ENCODE measurements around the gene DNAJB5. TPM values are rescaled to one million over a fixed set of nuclear protein-coding genes. Genes with fewer than 3 reads are reported as not detected.

The DNAJB5 gene
- total and polyA plus RNA-seq, 2 donors (not counting 1 experiment from before 2014, with no cell fraction given): 8.1 to 9.9 TPM

- no peaks in the 10 kb centered on the region for H3K4me1 ChIP-seq (ENCODE audit: control insufficient read depth, extremely low read depth, insufficient read depth, low read length)
- no peak overlapping the region for H2AFZ ChIP-seq (ENCODE audit: low read length)
- peaks cover 39% of the 10 kb centered on the region for H3K27me3 ChIP-seq (ENCODE audit: control insufficient read depth, insufficient read depth, low read length)
- no peaks in the 10 kb centered on the region for H4K20me1 ChIP-seq (ENCODE audit: control insufficient read depth, extremely low read depth, insufficient read depth, low read length)
- no peak overlapping the region for H3K4me3 ChIP-seq (replicated peaks in 1 of 4; ENCODE audit: control extremely low read depth in 1 of 4, insufficient read depth in 1 of 4, low read depth in 3 of 4, low read length in 4 of 4)
- no peak overlapping the region for H3K27ac ChIP-seq (ENCODE audit: insufficient read depth, low read length)
- TF ChIP-seq CTCF (conservative IDR thresholded peaks at IDR 0.05 in 1 of 2, IDR thresholded peaks at IDR 0.05 in 1 of 2; ENCODE audit: low read depth in 1 of 2, low read length in 2 of 2) (no peak), EZH2 (IDR thresholded peaks at IDR 0.05; ENCODE audit: low read length, missing control alignments) (no peak)
- no peak for DNase-seq (ENCODE audit: low read depth in 2 of 2)
- H3K9ac ChIP-seq (ENCODE audit: insufficient read depth, low read length): no peak overlapping the region
- H3K36me3 ChIP-seq (ENCODE audit: control insufficient read depth, insufficient read depth, low read length): no peaks in the 10 kb centered on the region
- H3K79me2 ChIP-seq (ENCODE audit: control insufficient read depth, insufficient read depth, low read length): no peaks in the 10 kb centered on the region
- no peaks in the 10 kb centered on the region for H3K9me3 ChIP-seq (ENCODE audit: control insufficient read depth, insufficient read depth, low read depth, low read length)
- no peak overlapping the region for H3K4me2 ChIP-seq (ENCODE audit: extremely low read depth, insufficient read depth, low read length)
Measured at GRCh38 chr9:34964458-34964857, 25.1 kb upstream of the DNAJB5 start.

DNA sequence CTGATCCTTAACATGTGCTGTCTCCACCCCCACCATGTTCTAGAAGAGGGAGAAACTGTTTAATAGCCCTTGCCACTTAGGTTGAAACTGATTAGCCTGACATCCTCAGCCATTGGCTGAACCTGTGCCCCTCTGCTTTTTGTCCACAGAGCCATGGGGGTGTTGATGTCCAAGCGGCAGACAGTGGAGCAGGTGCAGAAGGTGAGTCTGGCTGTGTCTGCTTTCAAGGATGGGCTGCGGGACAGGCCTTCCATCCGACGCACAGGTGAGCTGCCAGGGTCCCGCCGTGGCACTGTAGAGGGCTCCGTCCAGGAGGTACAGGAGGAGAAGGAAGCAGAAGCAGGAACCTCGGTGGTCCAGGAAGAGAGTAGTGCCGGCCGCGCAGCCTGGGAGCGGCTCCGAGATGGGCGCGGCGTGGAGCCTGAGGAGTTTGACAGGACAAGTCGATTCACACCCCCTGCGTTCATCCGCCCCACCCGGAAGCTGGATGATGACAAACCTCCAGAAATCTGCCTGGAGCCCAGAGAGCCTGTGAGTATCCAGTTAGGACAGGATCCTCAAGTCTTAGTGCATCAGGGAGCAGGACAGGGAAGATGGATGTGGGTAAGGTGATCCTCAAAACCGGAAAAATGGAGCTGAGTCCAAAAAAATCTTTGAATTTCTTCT lies 18.3 kb upstream of the DNAJB5 start:
- H2AFZ ChIP-seq (ENCODE audit: low read length): no peak overlapping the region
- H3K4me1 ChIP-seq (ENCODE audit: control insufficient read depth, extremely low read depth, insufficient read depth, low read length): no peaks in the 10 kb centered on the region
- H3K4me2 ChIP-seq (ENCODE audit: extremely low read depth, insufficient read depth, low read length): no peak overlapping the region
- no peak overlapping the region for H3K9ac ChIP-seq (ENCODE audit: insufficient read depth, low read length)
- no peaks in the 10 kb centered on the region for H3K79me2 ChIP-seq (ENCODE audit: control insufficient read depth, insufficient read depth, low read length)
- H3K27ac ChIP-seq (ENCODE audit: insufficient read depth, low read length): no peak overlapping the region
- DNase-seq (ENCODE audit: low read depth in 2 of 2): no peak
- H3K9me3 ChIP-seq (ENCODE audit: control insufficient read depth, insufficient read depth, low read depth, low read length): no peaks in the 10 kb centered on the region
- H3K36me3 ChIP-seq (ENCODE audit: control insufficient read depth, insufficient read depth, low read length): no peaks in the 10 kb centered on the region
- no peak for TF ChIP-seq EZH2 (IDR thresholded peaks at IDR 0.05; ENCODE audit: low read length, missing control alignments)
- no peak for TF ChIP-seq CTCF (conservative IDR thresholded peaks at IDR 0.05 in 1 of 2, IDR thresholded peaks at IDR 0.05 in 1 of 2; ENCODE audit: low read depth in 1 of 2, low read length in 2 of 2)
- peaks cover 13% of the 10 kb centered on the region for H3K27me3 ChIP-seq (ENCODE audit: control insufficient read depth, insufficient read depth, low read length)
- H4K20me1 ChIP-seq (ENCODE audit: control insufficient read depth, extremely low read depth, insufficient read depth, low read length): no peaks in the 10 kb centered on the region
- no peak overlapping the region for H3K4me3 ChIP-seq (replicated peaks in 1 of 4; ENCODE audit: control extremely low read depth in 1 of 4, insufficient read depth in 1 of 4, low read depth in 3 of 4, low read length in 4 of 4)

DNA sequence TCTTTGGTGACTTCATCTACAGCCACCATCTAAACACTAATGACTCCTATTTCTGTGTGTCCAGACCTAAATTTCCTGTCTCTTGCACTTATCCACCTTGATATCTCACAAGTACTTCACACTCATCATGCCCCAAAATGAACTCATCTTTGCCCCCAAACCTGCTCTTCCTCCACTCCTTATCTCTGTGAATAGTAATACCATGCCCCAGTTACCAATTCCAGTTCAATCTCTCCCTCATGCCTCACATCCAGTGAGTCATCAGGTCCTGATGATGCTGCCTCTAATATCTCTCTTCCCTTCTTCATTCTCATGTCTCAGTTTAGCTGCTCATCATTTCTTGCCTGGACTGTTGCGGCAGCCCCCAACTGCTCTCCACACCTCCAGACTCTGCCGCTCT lies 14.9 kb upstream of the DNAJB5 start:
- no peak overlapping the region for H2AFZ ChIP-seq (ENCODE audit: low read length)
- no peak overlapping the region for H3K4me2 ChIP-seq (ENCODE audit: extremely low read depth, insufficient read depth, low read length)
- H3K27ac ChIP-seq (ENCODE audit: insufficient read depth, low read length): no peak overlapping the region
- H3K9ac ChIP-seq (ENCODE audit: insufficient read depth, low read length): no peak overlapping the region
- no peaks in the 10 kb centered on the region for H4K20me1 ChIP-seq (ENCODE audit: control insufficient read depth, extremely low read depth, insufficient read depth, low read length)
- H3K79me2 ChIP-seq (ENCODE audit: control insufficient read depth, insufficient read depth, low read length): no peaks in the 10 kb centered on the region
- TF ChIP-seq EZH2 (IDR thresholded peaks at IDR 0.05; ENCODE audit: low read length, missing control alignments) (no peak), CTCF (conservative IDR thresholded peaks at IDR 0.05 in 1 of 2, IDR thresholded peaks at IDR 0.05 in 1 of 2; ENCODE audit: low read depth in 1 of 2, low read length in 2 of 2) (no peak)
- peaks cover 11% of the 10 kb centered on the region for H3K27me3 ChIP-seq (ENCODE audit: control insufficient read depth, insufficient read depth, low read length)
- H3K4me1 ChIP-seq (ENCODE audit: control insufficient read depth, extremely low read depth, insufficient read depth, low read length): no peaks in the 10 kb centered on the region
- no peak overlapping the region for H3K4me3 ChIP-seq (replicated peaks in 1 of 4; ENCODE audit: control extremely low read depth in 1 of 4, insufficient read depth in 1 of 4, low read depth in 3 of 4, low read length in 4 of 4)
- DNase-seq (ENCODE audit: low read depth in 2 of 2): no peak
- H3K36me3 ChIP-seq (ENCODE audit: control insufficient read depth, insufficient read depth, low read length): no peaks in the 10 kb centered on the region
- H3K9me3 ChIP-seq (ENCODE audit: control insufficient read depth, insufficient read depth, low read depth, low read length): no peaks in the 10 kb centered on the region

All from fibroblast of lung (primary cell).